HG02870 (cell line): ENCODE measurements around the gene TJP1.
"Not testable (repeated sequence)": the region's sequence is repeated elsewhere in the genome, so short reads cannot be mapped to it uniquely, and the experiment has no call there.

ENCODE experiments used
- ATAC-seq: cut with Tn5 transposase; IDR thresholded peaks from one replicate; pipeline ENCODE4 v1.9.1; 2021; ENCODE audit warnings: mild to moderate bottlenecking, moderate library complexity; ENCODE audit not compliant: unreplicated experiment

TJP1 gene

GRCh38 chr15:29708519-29708918 lies 113.7 kb downstream of the TJP1 start:
- ATAC-seq: no peak

GRCh38 chr15:29704950-29705597 lies 117.2 kb downstream of the TJP1 start:
- no peak for ATAC-seq

GRCh38 chr15:29701151-29701550 lies 121.1 kb downstream of the TJP1 start:
- ATAC-seq: no peak

- no peak for ATAC-seq
These were observed 122.0 kb downstream of the TJP1 start for GRCh38 chr15:29700296-29700695.

- ATAC-seq: no peak
These were observed 122.5 kb downstream of the TJP1 start for GRCh38 chr15:29699791-29700190.

GRCh38 chr15:29698030-29698701 lies 124.1 kb downstream of the TJP1 start:
- no peak for ATAC-seq

GRCh38 chr15:29696950-29697738 lies 125.1 kb downstream of the TJP1 start:
- no peak for ATAC-seq

GRCh38 chr15:29696506-29696905 lies 125.8 kb downstream of the TJP1 start:
- not testable (repeated sequence) for ATAC-seq

GRCh38 chr15:29695489-29696167 lies 126.6 kb downstream of the TJP1 start:
- no peak for ATAC-seq

GRCh38 chr15:29693225-29693624 lies 129.0 kb downstream of the TJP1 start:
- no peak for ATAC-seq

GRCh38 chr15:29692527-29692926 lies 129.7 kb downstream of the TJP1 start:
- ATAC-seq: no peak

- ATAC-seq: no peak
These were observed 131.3 kb downstream of the TJP1 start for GRCh38 chr15:29690765-29691475.

GRCh38 chr15:29689287-29689986 lies 132.8 kb downstream of the TJP1 start:
- ATAC-seq: no peak

- no peak for ATAC-seq
These were observed 133.6 kb downstream of the TJP1 start for GRCh38 chr15:29688506-29689286.

GRCh38 chr15:29687939-29688505 lies 134.2 kb downstream of the TJP1 start:
- ATAC-seq: no peak

GRCh38 chr15:29687204-29687815 lies 135.0 kb downstream of the TJP1 start:
- ATAC-seq: no peak

- no peak for ATAC-seq
These were observed 135.6 kb downstream of the TJP1 start for GRCh38 chr15:29686445-29687203.

- no peak for ATAC-seq
These were observed 136.2 kb downstream of the TJP1 start for GRCh38 chr15:29686079-29686425.
